ENCODE data around the gene NCK2. TPM values are rescaled to one million over a fixed set of nuclear protein-coding genes. Genes with fewer than 3 reads are reported as not detected.

NCK2 gene
- total RNA-seq, 1 experiment from 2014 or later, result 89.0 TPM

- intact Hi-C loops (cut with micrococcal nuclease; ENCODE audit: unreplicated experiment), result no loop called here
- Mint-ChIP-seq H3K27me3 (ENCODE audit: insufficient read depth, unreplicated experiment) (no peaks in the 10 kb centered on the region), H3K4me1 (ENCODE audit: low read depth, unreplicated experiment) (peaks cover 8% of the 10 kb centered on the region), H3K4me3 (ENCODE audit: unreplicated experiment) (no peak overlapping the region), H3K27ac (ENCODE audit: unreplicated experiment) (no peak overlapping the region), H3K9me3 (ENCODE audit: unreplicated experiment) (no peaks in the 10 kb centered on the region), H3K36me3 (ENCODE audit: insufficient read depth, unreplicated experiment) (peaks cover 8% of the 10 kb centered on the region)
- H3K4me3 ChIP-seq (ENCODE audit: low read depth, low read length), result no peak overlapping the region
- CTCF ChIA-PET, result no interaction called here
- DNase-seq, result no peak
- TF ChIP-seq CTCF (IDR thresholded peaks at IDR 0.05; ENCODE audit: insufficient read depth in 1 of 2, low read depth in 1 of 2, low read length in 1 of 2, severe bottlenecking in 1 of 2, unreplicated experiment in 1 of 2), result no peak
- POLR2A ChIA-PET, result interaction anchor here (0.5 kb wide), 1 partner anchor 29 kb away, joined by 4 read pairs; no protein-coding TSS in a partner anchor
- no peaks in the 10 kb centered on the region for H3K9me3 ChIP-seq
- peaks cover 6% of the 10 kb centered on the region for H3K4me1 ChIP-seq
- no TSS peak for BruUV-seq (replicated peaks)
- no peaks in the 10 kb centered on the region for H3K36me3 ChIP-seq (ENCODE audit: control insufficient read depth, insufficient read depth, low read length)
- H3K27me3 ChIP-seq (replicated peaks; ENCODE audit: control insufficient read depth, insufficient read depth, low read length), result no peaks in the 10 kb centered on the region
Measured at GRCh38 chr2:105739944-105740530, 4.7 kb upstream of the NCK2 start.

- POLR2A ChIA-PET, result no interaction called here
- H3K4me1 ChIP-seq, result peaks cover 6% of the 10 kb centered on the region
- intact Hi-C loops (cut with micrococcal nuclease; ENCODE audit: unreplicated experiment), result no loop called here
- DNase-seq, result no peak
- no peak overlapping the region for H3K4me3 ChIP-seq (ENCODE audit: low read depth, low read length)
- no TSS peak for BruUV-seq (replicated peaks)
- no peaks in the 10 kb centered on the region for H3K27me3 ChIP-seq (replicated peaks; ENCODE audit: control insufficient read depth, insufficient read depth, low read length)
- H3K9me3 ChIP-seq, result no peaks in the 10 kb centered on the region
- Mint-ChIP-seq H3K27ac (ENCODE audit: unreplicated experiment) (no peak overlapping the region), H3K9me3 (ENCODE audit: unreplicated experiment) (no peaks in the 10 kb centered on the region), H3K4me1 (ENCODE audit: low read depth, unreplicated experiment) (peaks cover 6% of the 10 kb centered on the region), H3K4me3 (ENCODE audit: unreplicated experiment) (no peak overlapping the region), H3K36me3 (ENCODE audit: insufficient read depth, unreplicated experiment) (peaks cover 13% of the 10 kb centered on the region), H3K27me3 (ENCODE audit: insufficient read depth, unreplicated experiment) (no peaks in the 10 kb centered on the region)
- CTCF ChIA-PET, result no interaction called here
- no peak for TF ChIP-seq CTCF (IDR thresholded peaks at IDR 0.05; ENCODE audit: insufficient read depth in 1 of 2, low read depth in 1 of 2, low read length in 1 of 2, severe bottlenecking in 1 of 2, unreplicated experiment in 1 of 2)
- H3K36me3 ChIP-seq (ENCODE audit: control insufficient read depth, insufficient read depth, low read length), result no peaks in the 10 kb centered on the region
Measured at GRCh38 chr2:105741174-105741573, 3.5 kb upstream of the NCK2 start.

GRCh38 chr2:105741617-105742016 is 3.1 kb upstream of the NCK2 start:
- POLR2A ChIA-PET, result no interaction called here

More at GRCh38 chr2:105741617-105742016, 3.1 kb upstream of the NCK2 start:
- Mint-ChIP-seq H3K4me1 (ENCODE audit: low read depth, unreplicated experiment) (peaks cover 10% of the 10 kb centered on the region), H3K27ac (ENCODE audit: unreplicated experiment) (no peak overlapping the region), H3K36me3 (ENCODE audit: insufficient read depth, unreplicated experiment) (peaks cover 17% of the 10 kb centered on the region), H3K4me3 (ENCODE audit: unreplicated experiment) (no peak overlapping the region), H3K27me3 (ENCODE audit: insufficient read depth, unreplicated experiment) (no peaks in the 10 kb centered on the region), H3K9me3 (ENCODE audit: unreplicated experiment) (no peaks in the 10 kb centered on the region)
- intact Hi-C loops (cut with micrococcal nuclease; ENCODE audit: unreplicated experiment), result no loop called here
- peaks cover 9% of the 10 kb centered on the region for H3K4me1 ChIP-seq
- H3K9me3 ChIP-seq, result no peaks in the 10 kb centered on the region
- H3K36me3 ChIP-seq (ENCODE audit: control insufficient read depth, insufficient read depth, low read length), result no peaks in the 10 kb centered on the region
- TF ChIP-seq CTCF (IDR thresholded peaks at IDR 0.05; ENCODE audit: insufficient read depth in 1 of 2, low read depth in 1 of 2, low read length in 1 of 2, severe bottlenecking in 1 of 2, unreplicated experiment in 1 of 2), result no peak
- DNase-seq, result no peak
- H3K27me3 ChIP-seq (replicated peaks; ENCODE audit: control insufficient read depth, insufficient read depth, low read length), result no peaks in the 10 kb centered on the region
- no peak overlapping the region for H3K4me3 ChIP-seq (ENCODE audit: low read depth, low read length)
- no TSS peak for BruUV-seq (replicated peaks)
- CTCF ChIA-PET, result no interaction called here
